ENCODE results near the gene GALNT14. TPM values are rescaled to one million over a fixed set of nuclear protein-coding genes. Genes with fewer than 3 reads are reported as not detected.
A peak's percentile ranks its signal among the peaks of the same experiment; 100 is the strongest.
"Not testable (repeated sequence)": the region's sequence is repeated elsewhere in the genome, so short reads cannot be mapped to it uniquely, and the experiment has no call there.

Gene GALNT14
- 0.56 and 1.7 TPM in 2 replicates for total RNA-seq

GRCh38 chr2:31138037-31138962, at the start of gene GALNT14:
Gene GALNT14 (minus strand): TSS chr2:31138440. CDS start chr2:31138086, 354 bp downstream.
- DNase-seq = peak; percentile 29

GRCh38 chr2:31187166-31187565, 48.9 kb upstream of the GALNT14 start:
- DNase-seq = no peak

DNA sequence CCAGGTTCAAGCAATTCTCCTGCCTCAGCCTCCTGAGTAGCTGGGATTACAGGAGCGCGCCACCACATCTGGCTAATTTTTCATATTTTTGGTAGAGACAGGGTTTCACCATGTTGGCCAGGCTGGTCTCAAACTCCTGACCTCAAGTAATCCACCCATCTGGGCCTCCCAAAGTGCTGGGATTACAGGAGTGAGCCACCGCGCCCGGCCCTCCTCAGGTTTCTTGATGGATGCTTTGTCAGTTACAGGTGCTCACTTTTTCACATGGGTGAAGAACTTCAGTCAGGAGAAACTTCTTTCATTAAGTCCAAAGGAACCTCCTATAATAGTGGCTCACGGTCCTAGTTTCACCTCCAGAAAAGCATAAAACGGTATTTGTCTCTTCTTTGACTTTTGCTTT, 45.7 kb upstream of the GALNT14 start:
- not testable (repeated sequence) for DNase-seq

- DNase-seq = no peak
Observed at GRCh38 chr2:31176742-31177141, 38.5 kb upstream of the GALNT14 start.

DNA sequence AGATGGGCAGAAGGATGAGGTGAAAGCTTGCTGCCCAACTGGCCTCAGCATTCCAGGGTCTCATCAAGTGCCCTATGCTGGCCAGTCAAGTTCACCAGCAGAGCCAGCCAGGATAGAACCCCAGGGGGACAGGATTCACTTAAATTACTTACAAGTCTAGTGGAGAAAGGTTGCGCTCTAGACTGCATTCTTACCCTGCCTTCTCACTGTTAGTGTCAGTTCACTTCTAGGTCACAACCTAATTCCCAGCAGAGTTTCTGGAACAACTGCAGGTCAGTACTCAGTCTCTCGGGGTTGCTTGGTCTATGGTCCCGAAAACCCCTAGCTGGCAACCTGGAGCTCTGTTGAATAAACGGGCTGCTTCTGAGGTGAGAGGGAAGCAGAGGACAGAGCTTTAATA, 32.9 kb upstream of the GALNT14 start:
- DNase-seq = no peak

DNA sequence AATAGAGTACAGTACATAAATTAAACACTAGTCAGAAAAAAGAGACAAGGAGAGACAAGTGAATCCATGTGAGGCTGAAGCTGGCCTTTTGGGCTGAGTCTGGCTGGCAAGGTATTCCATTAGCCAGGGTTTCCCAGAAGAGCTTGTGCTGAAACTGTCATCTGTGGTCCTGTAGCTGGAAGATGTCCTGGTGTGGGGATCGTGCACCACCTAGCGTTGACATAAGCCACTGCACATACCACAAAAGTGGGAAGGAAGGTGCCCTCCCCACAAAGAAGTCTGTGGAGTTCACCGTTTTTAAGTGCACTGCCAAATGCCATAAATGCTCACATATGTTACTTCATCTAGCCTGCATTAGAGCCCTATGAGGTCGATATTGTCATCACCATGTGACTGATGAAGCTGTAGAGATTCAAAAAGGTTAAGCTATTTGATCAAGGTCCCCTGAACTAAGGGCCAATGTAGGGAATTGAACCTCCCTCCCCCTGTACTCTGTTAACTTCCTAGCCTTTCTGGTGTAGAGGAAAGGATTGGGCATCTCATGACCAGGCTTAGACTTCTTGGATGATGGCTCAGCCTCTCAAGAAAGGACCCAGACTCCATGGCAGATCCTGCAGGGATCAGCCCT, 31.9 kb upstream of the GALNT14 start:
- DNase-seq = peak; percentile 76

GRCh38 chr2:31168291-31168690, 30.1 kb upstream of the GALNT14 start:
- DNase-seq = no peak

DNA sequence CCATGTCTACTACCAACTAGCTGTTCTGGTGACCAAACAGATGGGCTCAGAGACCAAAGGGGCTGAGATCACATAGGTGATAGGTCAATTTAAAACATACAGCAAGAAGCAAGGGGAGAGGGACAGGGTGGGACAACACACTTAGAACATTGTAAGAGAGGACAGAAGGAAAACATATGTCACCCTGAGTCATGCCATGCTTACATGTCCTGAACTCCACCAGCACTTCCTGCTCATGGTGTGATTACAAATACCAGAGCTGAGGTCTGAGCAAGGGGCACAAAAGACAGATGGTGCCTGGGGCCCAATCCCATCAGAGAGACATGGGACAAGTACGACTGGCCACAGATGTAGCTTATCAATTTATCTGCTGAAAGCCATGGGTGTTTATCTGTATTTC, 28.7 kb upstream of the GALNT14 start:
- no peak for DNase-seq

DNA sequence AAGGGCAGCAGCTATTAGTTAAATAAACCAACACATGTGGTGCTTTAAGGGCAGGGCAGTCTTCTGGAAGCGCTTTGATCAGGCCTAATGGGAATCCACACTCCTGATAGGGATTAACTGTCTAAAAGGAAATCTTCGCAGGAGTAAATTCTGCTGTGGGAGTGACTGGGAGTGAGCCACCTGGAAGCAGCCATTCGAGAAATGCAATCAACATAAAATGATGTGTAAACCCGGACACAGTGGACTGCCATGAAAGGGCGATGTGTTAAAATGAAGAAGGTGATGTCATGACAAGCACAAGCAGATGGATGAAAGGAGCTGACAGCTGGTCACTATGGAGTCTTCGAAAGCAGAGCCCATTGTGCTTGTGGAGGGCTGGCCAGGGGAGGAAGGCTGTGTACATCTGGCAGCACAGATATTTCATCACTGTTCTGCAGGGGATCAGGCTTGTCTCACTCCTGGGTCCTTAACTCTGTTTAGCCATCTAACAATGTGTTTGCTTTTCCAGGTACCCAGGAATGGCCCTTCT, 24.8 kb upstream of the GALNT14 start:
- no peak for DNase-seq

GRCh38 chr2:31161637-31162036, 23.4 kb upstream of the GALNT14 start:
- no peak for DNase-seq

DNA sequence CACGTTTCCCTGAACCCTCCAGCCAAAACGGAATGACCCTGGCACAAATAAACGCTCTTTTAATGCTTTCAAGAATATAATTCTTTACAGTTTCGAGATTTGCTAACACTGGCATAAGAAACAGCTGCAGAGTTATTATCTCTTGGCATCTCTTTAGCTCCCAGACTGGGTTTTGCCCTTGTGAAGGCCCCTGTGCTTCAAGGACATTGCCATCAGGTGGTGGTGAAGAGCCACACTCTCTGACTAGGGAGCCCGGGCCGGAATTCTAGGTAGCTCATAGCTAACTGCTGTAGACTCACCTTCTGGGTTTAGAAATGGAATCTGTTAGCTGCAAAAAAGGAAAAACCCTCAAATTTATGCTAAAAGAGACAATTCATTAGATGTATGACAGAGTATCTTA, 13.3 kb upstream of the GALNT14 start:
- DNase-seq = no peak

DNA sequence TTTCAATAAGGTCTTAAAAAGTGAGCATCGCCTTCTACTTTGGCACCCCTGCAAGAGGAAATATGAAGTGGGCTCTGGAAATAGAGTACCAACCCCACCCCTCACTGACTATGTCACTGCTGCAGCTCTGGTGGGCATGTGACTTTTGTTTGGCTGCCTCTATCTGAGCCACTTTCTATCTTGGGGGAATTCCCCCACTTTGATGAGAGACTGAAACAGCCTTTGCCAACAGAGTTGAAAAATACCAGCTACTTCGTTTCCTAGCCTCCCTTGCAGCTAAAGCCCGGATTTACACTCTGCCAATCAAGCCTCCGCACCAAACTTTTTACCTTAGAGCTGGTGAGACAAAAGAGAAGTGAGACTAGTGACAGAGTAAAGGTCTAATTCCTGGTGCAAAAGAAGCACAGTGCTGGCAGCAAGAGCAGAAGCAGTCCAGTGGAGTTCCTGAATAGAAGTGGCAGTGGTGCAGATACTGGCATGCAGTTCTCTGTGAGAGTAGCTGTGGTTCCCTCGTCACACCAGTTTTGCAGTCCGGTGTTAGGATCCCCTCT, 12.0 kb upstream of the GALNT14 start:
- no peak for DNase-seq

DNA sequence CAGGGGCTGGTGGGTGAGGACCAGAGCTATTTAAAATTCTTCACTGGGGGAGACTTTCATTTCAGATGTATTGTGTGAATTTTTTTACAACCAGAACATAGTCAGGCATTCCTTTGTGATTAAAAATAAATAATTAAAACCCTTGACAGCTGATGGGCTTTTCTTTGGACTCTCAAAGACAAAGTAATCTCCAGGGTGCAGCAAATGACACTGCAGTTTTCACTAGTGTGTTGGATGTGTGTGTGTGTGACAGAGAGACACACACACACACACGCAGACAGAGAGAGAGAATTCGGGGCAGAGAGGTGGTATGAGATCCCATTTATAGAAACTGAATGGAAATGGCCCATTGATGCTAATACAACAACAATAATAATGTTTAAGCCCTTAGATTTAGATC, 10.3 kb upstream of the GALNT14 start:
- DNase-seq = no peak

GRCh38 chr2:31147645-31148044, 9.4 kb upstream of the GALNT14 start:
- no peak for DNase-seq

DNA sequence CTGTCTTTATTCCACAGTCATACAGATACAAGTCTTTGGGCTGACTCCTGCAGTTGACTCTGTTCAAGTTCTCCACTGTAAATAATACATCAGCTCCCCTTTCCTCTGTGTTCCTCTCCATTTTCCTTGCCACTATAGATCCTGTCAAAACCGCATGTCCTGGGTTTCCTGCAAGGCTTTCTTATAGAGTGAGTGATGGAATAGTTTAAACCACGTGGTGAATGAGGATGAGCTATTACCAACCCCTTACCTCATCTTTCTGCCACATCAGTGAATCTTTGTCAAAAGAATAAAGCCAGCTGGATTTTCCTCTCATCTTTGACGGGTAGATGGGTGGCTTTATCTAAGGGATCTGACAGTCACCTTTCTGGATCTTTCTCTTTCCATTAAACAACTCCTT, 3.9 kb upstream of the GALNT14 start:
- DNase-seq = no peak

DNA sequence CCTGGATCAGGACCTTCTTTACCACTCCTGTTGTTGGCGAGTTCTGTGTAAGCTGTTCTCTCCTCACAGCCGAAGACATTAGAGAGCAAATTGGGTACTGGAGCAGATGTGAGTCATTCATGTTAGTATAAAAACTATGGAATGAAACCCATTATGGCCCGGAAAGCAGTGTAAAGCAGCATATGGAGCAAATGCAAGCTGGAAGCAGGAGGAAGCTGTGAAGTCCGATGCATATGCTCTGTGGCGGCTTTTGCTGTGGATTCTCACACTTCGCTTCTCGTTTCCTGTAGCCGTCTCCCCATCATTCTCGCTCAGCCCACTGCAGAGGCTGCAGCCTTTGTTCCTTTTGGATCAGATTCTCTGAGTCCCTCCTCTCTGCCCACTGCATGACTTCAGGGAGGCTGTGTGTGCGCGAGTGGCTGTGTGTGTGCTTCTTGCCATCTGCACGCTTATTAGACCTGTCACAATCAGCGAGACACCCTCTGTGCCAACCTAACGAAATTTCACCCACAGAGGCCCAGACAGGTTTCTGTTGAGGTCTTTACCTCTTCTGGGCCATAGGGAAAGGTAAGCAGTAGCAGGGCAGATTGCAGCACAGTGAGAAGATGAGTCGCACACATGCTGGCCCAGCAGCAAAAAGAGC, 3.3 kb upstream of the GALNT14 start:
- no peak for DNase-seq

- DNase-seq = no peak
Observed at GRCh38 chr2:31140151-31140550, 1.9 kb upstream of the GALNT14 start.

DNA sequence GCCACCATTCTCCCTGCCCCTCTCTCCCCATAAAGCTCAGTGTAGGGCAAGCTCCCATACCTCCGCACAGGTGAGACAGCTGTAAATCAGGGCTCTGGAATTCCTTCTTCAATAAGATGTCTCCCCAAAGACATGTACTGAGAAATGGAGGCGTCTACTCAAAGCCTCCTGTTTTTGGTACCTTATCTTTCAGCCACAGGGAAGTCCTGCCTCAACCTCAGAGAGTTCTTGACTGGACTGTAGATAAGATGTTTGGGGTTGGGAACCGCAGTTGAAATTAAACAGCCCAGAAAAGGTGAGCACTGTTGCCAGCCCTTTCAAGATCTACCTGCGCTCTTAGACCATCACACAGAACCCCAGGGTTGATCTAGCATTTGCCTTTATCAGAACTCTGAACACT, 1.4 kb upstream of the GALNT14 start:
- DNase-seq = no peak

DNA sequence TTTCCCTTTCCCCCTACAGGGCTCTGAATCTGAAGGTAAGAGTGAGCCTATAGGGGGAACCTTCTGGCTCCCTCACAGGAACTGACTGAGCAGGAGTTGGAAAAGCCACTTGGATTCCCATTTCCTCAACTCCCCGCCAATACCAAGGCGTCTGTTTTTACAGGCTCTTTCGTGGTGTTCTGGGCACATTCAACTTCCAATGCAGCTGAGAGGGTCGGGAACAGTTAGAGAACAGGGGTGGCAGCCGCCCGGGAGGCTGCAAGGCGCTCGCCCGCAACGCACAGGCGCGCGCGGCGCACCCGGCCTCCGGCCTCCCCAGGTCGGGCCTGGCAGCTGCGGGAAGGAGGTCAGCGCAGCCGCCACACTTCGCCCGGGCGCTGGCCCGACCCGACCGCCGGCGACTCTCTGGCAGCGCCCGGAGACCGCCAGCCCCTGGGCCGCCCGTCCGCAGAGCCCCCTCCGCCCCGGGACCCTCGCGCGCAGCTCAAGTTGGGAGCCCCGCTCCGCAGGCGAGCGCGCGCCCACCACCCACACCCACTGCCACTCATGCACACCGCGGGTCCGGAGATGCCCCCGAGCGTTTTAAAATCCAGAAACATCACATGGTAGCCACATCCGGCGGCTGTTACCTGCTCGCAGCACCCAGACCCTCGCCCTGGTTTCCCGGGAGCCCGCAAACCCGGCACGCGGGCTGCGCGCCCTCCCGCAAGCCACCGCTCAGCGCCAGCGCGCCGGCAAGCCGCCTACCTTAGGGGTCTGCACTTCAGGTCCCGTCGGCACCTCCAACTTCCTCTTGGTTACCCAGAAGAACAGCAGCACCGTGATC, 816 bp downstream of the GALNT14 start:
- no peak for DNase-seq

GRCh38 chr2:31136732-31137131, 1.5 kb downstream of the GALNT14 start:
- DNase-seq = no peak

DNA sequence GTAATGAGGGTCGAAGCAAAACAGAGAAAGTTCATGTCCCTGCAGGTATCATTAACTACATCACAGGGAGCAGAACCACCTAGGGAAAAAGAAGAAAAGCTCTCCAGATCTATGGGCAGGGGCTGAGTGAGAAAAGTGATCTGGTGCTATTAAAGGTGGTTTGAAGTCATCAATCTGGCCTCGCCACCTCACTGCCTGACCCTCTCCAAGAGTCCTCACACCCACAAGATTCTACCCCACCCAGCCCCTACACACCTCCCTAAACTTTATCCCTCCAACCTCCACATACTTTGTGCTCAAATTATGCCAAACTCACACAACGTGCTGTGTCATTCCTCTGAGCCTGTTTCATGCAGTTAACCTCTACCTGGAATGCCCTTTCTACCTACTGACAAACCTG, 2.2 kb downstream of the GALNT14 start:
- no peak for DNase-seq

- DNase-seq = no peak
Observed at GRCh38 chr2:31134480-31134879, 3.8 kb downstream of the GALNT14 start.
